NCI-H82 (cell line): Measurements from ENCODE around the gene CLECL1.

Experiments used
- DNase-seq: peaks from one replicate; lab custom pipeline; 2025; lab: John Stamatoyannopoulos, UW

The CLECL1 gene

DNA sequence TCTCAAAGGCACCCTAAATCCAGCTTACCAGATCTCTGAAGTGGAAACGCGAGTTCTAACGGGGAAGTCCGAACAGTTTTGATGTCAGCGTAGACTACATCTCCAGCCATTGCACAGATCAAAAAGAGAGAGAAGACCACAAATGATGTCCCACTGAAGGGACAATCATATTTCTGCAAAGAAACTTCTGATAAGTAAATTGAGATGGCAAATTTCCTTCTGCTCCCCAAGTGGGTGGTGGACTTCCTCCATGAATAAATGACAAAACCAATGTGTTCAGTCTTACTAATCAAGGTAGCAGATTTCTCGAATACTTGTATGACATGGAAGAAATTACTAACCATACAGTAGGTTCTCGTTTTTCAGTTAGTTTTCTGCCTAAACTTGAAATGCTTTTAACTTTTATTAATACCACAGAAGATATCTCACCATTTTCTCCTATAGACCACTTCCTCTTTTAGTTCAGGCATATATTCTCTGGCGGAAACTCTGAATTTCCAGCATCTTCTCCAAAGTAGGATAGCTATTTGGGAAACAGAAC, at the start of gene CLECL1:
Gene CLECL1 (minus strand): TSS at position 177 of the 541 bp plus-strand sequence.
- DNase-seq: no peak

DNA sequence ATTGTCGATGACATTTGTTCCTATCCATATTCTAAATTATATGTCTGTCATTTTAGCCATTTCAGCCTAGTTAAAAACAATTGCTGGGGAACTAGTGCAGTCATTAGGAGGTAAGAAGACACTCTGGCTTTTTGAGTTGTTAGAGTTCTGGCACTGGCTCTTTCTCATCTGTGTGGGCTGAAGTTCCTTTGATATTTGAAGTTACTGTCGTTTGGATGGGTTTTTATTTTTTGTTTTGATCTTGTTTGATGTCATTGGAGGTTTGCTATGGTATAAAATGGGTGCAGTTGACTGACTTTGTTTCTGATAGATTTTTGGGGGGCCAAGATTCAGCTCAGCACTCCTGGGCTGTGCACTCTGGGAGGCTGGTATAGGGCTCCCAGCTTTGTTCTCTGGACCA, 48.5 kb upstream of the CLECL1 start:
- no peak for DNase-seq

DNA sequence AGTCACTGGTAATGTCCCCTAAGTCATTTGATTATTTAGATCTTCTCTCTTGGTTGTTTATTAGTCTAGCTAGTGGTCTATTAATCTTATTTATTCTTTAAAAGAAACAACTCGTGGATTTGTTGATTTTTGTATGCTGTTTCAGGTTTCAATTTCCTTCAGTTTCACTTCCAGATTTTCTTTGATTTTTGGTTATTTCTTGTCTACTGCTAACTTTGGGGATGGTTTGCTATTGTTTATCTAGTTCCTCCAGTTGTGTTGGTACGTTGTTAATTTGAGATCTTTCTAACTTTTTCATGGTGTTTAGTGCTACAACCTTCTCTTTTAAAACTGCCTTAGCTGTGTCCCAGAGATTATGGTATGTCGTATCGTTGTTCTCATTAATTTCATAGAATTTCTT, 46.3 kb upstream of the CLECL1 start:
- DNase-seq: no peak

DNA sequence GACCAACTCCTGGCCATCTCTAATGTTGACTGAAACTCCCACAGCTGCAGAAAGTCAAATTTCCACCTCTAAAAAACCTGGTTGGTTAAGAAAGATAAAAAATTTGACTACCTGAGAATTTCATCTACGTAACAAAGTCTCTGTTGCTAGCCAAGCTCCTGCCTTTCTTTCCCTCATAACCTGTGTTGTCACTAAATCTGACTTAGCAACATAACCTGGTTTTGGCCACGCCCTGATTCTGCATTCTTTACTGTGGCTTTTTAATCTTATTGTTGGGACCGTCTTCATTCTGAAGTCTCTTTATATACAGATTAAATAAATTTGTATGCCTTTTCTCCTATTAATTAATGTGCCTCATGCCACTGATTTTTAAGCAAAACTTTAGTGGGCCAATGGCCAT, 43.9 kb upstream of the CLECL1 start:
- no peak for DNase-seq

DNA sequence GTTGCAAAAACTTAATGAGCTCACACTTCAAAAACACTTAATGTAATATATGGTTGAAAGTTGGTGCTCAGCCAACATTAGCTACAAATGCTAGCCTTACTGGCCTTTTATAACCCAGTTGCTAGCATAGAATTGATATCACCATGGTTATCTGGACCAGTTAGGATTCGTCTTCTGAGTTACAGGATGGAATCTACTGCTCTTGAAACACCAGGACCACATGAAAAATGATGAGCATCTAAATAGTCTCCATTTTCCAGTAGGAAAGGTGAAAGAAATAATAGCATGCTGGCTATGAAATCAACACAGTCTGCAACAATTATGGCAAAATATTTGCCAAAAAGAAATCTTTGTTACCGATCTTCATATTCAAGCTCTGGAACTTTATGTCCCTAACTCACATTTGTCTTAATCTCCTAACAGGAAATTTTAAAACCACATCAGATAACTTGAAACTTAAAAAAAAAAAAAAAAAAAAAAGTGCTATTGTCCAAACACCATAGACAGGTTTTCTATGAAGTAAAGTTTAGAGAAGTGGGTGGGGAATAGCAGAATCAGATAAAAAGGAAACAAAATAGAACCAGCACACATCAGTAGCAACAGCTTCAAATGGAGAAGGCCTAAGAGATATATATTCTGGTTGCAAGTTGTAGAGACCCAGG, 40.5 kb upstream of the CLECL1 start:
- no peak for DNase-seq

DNA sequence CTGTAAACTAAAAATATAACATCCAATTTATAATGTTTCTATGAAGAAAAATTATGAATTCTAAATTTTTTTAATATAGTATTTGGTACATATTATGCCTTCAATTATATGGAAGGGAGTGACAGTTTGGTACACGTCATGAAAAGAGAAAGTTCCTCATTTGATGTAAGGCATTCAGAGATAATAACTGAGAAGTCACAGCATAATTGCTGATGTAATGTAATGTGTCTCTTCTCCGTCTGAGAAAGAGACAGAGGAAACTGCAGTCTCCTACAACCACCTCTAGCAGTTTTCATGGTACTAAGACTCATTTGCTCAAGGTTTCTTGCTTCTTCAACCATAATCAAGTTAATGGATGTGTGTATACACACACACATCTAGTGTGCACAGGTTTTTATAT, 30.1 kb upstream of the CLECL1 start:
- DNase-seq: no peak

DNA sequence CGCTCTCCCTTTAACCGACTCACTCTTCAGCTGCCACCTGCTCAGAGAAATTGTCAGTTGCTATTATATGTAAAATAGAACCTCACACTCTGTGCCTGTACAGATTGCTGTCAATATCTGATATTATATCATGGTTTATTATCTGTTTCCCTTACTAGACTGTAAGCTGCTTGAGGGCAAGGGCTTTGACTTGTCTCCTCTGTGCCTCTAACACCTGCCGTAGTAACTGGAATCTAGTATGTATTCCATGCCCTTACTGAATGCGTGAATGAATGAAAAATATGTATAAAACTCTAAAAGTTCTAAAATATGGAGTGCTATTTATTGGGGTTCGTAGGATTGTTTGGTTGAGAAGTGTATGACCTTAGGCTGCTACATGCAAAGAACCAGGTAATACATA, 29.5 kb upstream of the CLECL1 start:
- DNase-seq: no peak

DNA sequence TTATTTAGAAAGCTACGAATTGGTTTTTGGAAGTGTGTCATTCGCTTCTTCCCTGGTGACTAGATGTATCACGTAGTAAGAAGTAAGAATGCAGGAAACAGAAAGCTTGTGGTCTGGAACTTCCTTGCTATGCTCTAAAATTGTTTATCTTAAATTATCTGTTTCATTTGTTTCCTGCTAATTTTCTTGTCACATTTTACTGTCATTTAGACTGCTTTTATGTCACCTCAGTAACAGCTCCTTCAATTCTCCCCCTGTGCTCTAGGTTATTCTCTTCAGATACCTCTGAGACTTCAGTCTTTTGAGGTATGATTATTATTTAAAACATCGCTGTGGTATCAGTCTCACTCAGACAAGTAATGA, 28.5 kb upstream of the CLECL1 start:
- DNase-seq: no peak

DNA sequence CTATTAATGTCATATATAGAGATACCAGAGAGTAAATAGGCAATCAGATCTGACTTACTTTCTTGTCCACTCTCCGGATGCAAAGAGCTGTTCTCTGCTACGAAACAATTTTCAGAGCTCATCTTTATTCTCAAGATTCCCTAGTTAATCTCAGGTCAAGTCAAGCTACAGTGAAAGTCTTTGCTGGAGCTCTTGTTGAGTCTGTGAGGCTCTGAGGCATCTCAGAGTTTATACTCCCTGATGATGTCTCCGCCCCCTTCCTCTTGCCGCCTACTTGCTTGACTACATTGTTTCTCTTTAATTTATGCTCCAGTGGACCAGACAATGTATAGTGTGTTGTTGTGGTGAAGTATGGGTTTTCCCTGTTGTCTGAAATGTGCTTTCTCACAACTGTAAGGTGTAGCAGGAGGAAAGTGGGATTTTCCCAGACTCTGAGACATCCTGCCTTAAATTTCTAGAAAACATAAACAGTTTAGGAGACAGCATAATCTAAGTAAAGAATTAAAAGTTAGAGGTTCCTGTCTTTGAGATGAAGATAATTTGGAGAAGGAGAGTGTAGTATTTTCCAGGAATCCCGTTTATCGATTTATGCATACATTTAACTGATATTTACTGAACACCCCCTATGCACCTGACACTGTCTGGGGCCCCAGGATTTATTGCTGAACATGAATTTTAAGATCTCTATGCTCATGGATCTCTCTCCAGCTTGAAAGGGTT, 28.0 kb upstream of the CLECL1 start, which contains the start of gene CD69:
Gene CD69 (minus strand): TSS at position 203 of the 720 bp plus-strand sequence. CDS start 81 bp downstream, at position 122.
- DNase-seq: no peak

DNA sequence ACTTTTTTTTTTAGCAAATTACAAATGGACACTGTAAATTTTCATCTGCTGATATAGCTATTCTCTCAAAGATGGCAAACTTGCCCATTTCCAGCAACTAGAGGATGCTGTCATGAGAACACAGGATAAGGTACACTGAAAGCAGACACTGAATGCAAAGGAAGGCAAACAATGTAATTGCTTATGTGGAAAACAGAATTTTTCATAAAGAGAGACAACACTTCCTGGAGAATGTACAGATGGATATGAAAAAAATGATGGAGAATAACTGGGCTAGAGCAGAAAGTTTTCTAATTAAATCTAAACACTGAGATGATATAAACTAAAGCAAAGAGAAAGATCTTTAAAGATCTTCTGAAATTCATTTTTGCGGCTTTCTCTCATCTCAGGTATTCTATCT, 27.2 kb upstream of the CLECL1 start:
- no peak for DNase-seq

DNA sequence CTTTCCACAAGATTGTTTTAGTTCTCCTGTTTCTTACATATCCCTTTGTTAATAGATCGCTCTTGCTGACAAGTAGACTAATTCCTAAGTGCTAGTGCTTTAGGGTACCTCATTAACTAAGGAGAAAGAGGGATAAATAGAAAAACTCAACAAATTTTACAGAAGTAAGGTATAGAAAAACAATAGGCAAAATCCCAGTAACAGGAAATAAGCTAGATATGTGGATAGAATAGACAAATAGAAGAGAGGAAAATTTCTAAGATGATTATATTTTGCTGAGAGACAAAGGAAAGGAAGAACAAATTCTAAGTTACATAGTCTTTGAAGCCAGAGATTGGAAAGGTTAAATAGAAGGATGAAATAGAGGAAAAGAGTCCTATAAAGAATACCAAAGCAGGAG, 26.8 kb upstream of the CLECL1 start:
- DNase-seq: no peak

DNA sequence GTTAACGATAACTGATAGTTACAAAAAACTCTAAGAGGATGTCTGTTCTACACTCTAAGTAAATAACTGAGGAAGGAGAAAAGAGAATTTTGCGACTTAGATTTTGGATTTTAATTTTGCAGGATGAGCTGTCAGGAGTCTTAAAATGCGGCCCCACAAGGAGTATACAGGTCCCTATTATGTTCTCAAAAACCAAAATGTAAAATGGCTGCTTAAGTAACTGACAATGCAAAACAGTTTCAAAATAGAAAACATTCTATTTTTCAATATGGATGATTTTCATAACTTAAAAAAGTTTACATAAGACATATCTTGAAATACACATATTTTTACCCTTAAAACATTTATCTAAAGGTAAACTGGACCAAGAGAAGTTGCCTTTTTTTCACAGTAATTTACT, 25.2 kb upstream of the CLECL1 start:
- DNase-seq: no peak

DNA sequence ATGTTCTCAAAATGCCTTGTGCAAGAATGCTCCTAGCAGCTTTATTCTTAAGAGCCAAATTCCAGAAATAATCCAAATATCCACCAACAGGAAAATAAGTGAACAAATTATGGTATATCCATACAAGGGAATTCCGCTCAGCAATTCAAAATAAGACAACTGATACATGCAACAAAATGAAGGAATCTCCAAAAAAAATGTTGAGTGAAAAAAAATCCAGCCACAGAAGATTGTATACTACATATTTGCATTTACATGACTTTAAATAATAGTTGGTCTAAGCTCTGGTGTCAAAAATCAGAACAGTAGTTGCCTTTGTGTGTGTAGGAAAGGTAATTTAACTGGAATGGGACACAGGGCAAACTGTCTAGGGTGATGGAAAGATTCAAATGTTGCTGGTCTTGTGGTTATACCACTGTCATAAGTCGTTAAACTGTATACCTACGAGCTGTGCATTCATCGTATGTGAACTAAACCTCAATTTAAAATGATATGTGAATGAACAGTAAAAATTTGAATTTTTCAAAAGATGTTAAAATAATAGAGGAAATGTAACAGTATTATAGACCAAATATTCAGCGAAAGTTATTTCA, 24.6 kb upstream of the CLECL1 start:
- DNase-seq: no peak

DNA sequence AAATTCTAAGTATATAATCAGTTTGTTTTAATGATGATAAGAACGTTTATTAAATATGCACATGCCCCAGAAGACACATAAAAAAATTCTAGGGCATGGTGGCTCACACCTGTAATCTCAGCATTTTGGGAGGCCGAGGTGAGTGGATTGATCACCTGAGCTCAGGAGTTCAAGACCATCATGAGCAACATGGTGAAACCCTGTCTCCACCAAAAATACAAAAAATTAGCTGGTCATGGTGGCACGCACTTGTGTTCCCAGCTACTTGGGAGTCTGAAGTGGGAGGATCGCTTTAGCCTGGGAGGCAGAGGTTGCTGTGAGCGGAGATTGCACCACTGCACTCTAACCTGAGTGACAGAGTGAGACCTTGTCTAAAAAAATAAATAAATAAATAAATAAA, 23.8 kb upstream of the CLECL1 start:
- DNase-seq: no peak

DNA sequence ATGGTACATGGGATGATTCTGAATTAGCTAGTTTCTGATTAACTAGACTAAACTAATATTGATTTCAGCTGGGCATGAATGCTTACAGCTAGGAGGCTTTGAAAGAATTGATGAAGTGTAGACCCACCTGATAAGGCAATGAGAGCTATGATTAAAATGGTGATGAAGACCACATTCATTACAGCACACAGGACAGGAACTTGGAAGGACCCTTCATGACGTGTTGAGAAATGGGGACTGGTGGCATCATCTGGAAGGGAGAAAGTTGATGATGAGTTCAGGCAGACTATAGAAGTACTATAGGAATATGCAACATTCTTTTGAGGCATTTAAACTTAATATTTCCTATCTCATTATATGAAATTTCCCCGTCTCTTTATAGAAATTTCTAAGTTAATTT, 23.3 kb upstream of the CLECL1 start:
- no peak for DNase-seq

DNA sequence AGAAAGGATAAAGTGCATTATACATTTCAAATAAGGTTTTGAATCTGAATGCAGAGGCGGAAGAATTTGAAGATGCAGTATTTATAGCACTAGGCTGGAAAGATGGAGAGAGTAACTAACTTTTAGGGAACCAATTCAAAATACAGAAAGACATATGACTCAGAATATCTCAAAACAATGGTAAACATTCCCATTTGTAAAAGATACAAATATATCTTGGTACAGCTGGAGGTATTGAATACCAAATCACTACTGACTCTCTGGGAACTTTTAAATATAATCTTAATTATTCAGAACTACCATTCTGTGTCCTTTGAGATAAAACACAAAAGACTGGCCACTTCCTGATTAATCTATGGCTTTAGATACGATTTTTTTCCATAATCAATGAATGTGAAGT, 22.7 kb upstream of the CLECL1 start:
- no peak for DNase-seq

DNA sequence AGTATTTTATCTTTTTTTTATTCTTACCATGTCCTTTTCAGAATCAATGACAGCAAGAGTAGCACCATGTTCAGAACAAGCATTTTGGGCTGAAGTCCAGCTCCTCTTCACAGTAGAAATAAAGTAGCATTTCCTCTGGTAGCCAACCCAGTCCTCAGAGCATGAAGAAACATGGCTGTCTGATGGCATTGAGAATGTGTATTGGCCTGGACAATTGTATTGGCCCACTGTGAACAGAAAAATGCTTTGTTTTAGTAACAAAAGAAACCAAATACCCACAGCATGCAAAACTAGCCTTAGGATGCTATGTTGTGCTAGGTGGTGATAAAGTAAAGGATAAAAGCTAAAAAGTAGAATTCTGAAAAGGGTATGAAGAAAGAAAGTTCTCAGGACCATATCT, 22.1 kb upstream of the CLECL1 start:
- no peak for DNase-seq

DNA sequence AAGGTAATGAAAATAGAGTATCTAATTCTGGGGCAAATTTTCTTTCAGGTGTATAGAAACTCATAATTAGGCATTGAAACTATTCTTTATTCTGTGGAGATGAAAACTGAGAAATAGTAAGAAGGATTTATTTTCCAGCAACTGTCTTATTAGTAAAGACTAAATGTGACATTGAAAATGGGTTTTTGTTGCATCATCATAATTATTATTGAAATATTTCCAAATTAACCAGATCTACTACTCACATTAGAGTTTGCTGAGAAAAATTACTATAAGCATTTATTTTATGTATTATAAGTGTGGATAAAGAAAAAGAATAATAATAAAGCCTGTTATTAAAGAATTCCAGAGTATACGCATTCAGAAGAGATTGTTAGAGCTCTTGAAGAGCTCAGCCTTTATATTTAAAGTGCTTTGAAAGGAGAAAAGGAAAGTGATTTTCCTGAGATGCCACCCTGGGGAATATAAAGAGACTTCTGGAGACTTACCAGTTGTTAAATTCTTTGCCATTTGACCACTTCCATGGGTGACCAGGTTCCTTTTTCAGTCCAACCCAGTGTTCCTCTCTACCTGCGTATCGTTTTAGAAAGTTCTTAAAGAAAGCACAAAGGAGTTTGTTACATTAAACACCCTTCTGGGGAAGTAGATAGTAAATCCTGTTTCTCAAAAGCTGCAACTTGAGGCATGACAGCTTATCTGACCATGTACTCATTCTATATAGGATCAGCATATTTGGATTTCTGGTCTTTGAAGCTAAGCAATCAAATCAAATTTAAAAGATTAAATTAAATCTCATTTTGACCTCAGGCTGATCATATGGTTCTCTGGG, 21.4 kb upstream of the CLECL1 start:
- DNase-seq: no peak

DNA sequence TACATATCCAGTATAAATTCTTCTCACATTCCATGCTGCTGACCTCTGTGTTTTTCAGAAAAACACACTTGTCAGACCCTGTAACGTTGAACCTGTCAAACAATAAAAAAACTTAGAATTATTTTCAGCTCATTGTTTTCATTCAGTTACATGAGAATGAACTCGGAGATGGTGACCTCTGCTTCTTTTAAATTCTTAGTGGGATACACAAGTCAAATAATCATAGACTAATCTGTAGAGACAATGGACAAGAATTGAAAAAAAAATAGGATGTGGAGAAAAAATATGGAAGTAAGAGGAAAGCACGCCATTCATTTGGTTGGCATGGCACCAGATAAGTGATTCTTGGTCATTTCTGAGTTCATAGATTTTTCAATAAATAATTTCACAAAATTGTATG, 20.6 kb upstream of the CLECL1 start:
- no peak for DNase-seq

DNA sequence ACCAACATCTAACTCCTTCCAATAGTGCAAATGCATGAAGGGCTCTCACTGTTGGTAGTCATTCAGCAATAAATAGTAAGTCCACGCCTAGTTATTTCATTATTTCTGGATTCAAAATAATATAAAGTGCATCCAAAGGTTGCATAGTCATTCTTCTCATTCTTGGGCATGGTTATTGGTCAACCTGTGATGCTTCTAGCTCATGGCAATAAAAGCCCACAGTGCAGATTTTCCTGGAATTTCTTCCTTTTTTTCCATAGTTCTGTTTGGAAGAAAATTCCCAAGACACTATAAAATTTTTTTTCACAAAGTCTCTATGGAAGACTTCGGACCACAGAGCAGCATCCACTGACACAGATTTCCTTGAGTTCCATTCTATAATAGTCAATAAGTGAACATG, 20.2 kb upstream of the CLECL1 start:
- no peak for DNase-seq

DNA sequence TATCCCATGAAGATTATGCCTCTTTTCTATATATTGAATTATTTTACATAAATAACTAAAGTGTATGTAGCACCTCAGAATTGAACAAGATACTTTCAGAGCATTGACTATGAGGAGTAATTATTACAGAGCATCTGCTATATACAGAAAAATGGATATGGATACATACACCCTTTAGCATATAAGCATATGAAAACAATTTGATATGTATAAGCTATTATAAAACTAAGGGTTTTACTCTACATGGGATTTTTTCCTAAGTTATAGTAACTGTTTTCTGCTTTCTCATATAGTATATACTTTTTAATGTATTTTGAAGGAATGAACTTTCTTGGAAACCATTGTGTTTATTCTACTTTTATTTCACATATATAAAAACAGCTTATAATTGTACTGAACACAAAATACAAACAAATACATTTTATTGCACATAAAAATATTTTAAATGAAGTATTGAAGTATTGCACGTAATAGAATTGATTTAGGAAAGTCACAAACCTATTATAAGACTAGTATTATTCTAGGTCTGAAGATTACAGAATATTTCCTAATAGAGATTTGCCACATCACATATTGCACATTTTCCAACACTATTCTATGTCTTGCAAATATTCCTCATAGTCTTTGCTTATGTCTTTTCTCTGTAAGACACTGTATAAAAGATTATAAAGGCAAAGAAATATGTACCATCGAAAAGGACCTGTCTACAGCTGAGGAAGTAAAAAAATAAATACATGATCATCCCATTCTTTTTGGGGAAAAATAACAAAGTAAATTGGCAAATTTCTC, 19.4 kb upstream of the CLECL1 start:
- no peak for DNase-seq
